GM18907 (cell line): Measurements from ENCODE around the gene C19orf38.
"Not testable (repeated sequence)": the region's sequence is repeated elsewhere in the genome, so short reads cannot be mapped to it uniquely, and the experiment has no call there.

ENCODE experiments used
- ATAC-seq: cut with Tn5 transposase; IDR thresholded peaks from one replicate; pipeline ENCODE4 v1.9.1; 2021; ENCODE audit warnings: mild to moderate bottlenecking, moderate library complexity; ENCODE audit not compliant: unreplicated experiment

Gene C19orf38

DNA sequence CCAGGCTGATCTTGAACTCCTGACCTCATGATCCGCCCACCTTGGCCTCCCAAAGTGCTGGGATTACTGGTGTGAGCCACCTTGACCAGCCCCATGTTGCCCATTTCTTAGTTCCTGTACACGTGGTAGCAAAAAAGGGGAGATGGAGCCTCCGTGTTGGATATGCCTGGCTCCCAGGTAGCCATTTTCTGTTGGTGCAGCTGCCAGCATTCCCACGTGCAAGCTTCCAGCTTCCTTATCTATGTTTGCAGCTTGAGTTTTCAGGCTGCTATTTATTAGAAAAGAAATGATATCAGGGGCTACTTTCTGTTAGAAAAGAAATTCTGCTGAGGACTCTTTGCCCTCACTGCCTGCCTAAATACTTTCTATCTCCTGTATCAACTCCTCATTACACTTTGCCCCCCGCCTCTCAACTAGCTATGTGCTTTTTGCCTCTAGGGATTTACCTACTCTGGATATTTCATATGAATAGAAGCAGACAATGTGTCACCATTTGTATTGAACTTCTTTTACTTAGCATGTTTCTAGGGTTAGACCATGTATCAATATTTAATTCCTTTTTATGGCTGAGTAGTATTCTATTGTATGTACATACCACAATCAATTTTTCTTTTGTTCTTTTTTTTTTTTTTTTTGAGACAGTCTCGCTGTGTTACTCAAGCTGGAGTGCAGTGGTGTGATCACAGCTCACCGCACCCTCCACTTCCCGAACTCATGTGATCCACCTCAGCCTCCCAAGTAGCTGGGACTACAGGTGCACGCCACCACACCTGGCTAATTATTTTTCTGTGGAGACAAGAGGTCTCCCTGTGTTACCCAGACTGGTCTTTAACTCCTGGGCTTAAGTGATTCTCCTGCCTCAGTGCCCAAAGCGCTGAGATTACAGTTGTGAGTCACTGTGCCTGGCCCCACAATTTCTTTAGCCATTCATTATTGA, 8.8 kb upstream of the C19orf38 start:
- no peak for ATAC-seq

GRCh38 chr19:10842788-10843187, 5.4 kb upstream of the C19orf38 start:
- ATAC-seq, result no peak

GRCh38 chr19:10846500-10847202, 1.6 kb upstream of the C19orf38 start:
- no peak for ATAC-seq

DNA sequence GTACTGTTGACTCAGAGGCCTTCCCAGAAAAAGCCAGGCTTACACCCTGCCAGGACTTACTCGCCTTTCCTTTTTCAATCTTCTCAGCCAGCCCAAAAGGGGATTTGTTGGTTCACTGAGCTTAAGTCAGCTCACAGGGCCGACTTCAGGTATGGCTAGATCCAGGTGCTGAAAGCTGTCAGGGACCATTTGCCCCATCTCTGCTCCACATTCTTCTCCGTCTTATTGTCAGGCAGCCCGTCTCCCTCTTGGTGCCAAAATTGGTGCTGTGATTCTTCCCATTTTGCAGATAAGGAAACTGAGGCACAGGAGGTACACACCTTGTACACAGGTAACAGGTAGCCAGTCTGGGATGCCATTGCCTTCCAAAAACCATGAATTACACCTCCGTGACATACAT, 2.4 kb downstream of the C19orf38 start:
- no peak for ATAC-seq

DNA sequence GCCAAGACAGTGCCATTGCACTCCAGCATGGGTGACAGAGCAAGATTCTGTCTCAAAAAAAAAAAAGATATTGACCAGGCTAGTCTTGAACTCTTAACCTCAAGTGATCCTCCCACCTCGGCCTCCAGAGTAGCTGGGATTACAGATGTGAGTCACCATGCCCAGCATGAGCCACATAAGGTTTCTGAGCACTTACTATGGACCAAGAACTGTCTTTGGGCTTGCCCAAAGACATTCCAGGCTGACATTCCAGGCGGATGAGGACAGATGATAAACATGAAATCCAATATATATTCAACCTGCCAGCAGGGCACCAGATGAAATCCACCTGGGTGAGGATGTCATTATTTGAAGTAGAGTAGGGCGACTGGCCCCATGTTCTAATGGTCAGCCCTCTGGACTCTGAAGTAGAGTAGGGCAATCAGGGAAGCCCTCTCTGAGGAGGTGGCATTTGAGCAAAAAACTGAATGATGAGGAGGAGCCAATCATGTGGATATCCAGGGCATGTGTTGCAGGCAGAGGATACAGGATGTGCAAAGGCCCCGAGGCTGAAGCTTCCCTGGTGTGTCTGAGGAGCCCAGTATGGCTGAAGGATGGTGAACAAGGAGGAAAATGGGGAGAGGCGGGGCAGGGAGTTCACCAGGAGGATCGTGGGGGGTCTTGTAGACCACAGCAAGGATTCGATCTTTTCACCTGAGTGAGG, 4.0 kb downstream of the C19orf38 start:
- no peak for ATAC-seq

DNA sequence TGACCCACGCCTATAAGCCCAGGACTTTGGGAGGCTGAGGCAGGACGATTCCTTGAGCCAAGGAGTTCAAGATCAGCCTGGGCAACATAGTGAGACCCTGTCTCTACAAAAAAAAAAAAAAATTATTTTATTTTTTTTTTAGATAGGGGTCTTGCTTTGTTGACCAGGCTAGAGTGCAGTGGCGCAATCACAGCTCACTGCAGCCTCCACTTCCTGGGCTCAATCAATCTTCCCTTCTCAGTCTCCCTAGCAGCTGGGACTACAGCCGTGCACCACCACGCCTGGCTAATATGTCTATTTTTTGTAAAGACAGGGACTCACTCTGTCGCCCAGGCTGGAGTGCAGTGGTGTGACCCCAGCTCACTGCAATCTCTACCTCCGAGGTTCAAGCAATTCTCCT, 4.7 kb downstream of the C19orf38 start:
- no peak for ATAC-seq

- ATAC-seq, result no peak
These were observed 6.3 kb downstream of the C19orf38 start for GRCh38 chr19:10854350-10855089.

DNA sequence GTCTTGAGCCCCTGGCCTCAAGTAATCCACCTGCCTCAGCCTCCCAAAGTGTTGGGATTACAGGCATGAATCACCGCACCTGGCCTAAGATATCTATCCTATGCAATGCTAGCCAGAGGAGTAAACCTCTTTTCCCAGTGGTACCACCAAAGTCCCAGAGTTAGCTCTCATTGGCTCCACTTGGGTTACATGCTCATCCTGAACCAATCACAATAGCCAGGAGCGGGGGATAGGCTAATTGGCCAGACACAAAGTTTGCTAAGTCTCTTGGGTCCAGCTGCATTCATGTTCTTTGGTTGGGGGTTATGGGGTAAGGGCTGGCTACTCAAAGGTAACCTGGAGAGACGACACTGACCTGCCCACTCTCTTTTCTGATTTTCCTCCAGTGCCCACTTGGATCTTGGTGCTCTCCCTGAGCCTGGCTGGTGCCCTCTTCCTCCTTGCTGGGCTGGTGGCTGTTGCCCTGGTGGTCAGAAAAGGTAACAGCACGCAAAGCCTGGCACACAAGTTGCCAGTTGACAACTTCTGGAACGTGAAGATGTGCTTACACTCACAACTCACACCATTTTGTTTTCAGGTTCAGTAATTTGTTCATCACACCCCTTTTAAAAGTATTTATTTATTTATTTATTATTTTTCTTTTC, 7.8 kb downstream of the C19orf38 start:
- no peak for ATAC-seq

DNA sequence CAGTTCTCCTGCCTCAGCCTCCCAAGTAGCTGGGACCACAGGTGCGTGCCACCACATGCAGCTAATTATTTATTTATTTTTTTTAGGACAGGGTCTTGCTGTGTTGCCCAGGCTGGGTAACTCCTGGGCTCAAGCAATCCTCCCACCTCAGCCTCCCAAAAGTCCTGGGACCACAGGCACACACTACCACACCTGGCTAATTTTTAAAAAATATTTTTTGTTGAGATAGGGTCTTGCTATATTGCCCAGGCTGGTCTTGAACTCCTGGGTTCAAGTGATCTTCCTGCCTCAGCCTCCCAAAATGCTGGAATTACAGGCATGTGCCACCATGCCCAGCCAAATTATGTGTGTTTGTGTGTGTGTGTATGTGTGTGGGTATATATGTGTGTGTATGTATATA, 8.7 kb downstream of the C19orf38 start:
- not testable (repeated sequence) for ATAC-seq

DNA sequence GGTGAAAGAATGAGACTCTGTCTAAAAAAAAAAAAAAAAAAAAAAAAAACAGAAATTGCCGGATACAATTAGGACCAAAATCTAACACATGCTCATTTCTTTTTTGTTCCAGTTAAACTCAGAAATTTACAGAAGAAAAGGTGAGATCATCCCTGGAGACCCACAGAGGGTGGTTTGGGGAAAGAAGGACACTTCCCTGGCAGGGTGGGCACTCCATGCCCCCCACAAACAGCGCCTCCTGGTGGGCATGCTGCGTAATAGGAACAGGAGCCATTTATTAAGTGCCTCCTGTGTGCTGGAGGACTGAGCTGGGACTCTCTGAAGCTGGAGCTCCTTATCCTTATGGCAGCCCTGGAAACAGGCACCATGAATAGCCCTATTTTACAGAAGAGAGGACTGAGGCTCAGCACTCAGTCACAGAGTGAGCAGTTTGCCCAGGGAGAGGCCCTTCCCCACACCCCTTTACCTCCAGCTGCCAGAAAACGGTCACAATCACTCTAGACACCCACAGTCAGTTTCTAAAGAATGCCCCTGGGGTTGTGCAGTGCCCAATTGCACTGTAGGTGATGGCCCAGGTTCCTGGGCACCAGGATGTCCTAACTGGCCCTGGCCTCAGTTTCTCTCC, 10.1 kb downstream of the C19orf38 start:
- ATAC-seq, result no peak

DNA sequence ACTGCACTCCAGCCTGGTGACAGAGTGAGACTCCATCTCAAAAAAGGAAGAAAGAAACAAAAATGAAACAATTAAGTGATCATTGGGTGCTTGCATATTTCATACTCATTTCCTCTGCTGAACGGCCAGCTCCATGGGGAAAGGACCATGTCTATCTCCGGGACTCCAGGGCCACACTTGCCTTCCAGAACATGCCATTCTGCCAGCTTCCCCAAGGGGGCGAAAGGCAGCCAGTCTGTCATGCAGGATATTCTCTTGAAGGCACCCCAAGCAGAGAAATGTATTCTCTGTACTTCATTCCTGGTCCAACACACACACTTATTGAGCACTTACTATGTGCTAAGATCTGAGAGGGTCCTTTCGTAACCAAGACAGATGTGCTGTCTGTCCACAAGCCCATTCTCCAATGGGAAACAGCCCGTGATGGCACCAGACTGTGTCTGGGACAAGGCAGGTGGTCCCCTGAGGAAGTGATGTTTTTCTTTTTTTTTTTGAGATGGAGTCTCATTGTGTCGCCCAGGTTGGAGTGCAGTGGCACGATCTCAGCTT, 13.0 kb downstream of the C19orf38 start:
- ATAC-seq, result no peak

GRCh38 chr19:10862561-10863106, 14.4 kb downstream of the C19orf38 start:
- ATAC-seq, result no peak

- ATAC-seq, result no peak
These were observed 15.0 kb downstream of the C19orf38 start for GRCh38 chr19:10863107-10863717.

- ATAC-seq, result peak; percentile 55
These were observed 16.3 kb downstream of the C19orf38 start for GRCh38 chr19:10864538-10864899.

GRCh38 chr19:10866495-10866894, 18.3 kb downstream of the C19orf38 start:
- ATAC-seq, result no peak

- no peak for ATAC-seq
These were observed 20.8 kb downstream of the C19orf38 start for GRCh38 chr19:10868872-10869547.

DNA sequence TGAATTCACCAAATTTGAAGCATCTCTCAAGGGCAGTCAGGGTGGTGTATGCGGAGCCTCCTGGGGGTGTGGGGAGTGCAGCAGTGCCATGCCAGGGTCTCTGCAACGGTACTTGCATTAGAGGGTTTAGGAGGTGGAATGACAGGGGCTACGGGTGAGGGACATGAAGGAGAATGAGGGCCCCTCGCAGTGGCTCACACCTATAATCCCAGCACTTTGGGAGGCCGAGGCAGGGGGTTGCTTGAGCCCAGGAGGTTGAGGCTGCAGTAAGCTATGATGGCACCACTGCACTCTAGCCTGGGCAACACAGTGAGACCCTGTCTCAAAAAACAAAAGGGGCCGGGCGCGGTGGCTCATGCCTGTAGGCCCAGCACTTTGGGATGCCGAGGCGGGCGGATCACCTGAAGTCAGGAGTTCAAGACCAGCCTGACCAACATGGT, 21.7 kb downstream of the C19orf38 start:
- not testable (repeated sequence) for ATAC-seq

GRCh38 chr19:10870501-10870954, 22.3 kb downstream of the C19orf38 start:
- ATAC-seq, result peak; percentile 1
